HAP-1 (cell line): ENCODE data around the gene GLYAT.

Experiments used
- DNase-seq, 2 experiments: peaks; one replicate each; pipeline ENCODE4 v3.0.0-alpha.2; 2016 to 2020; ENCODE audit warnings: low spot score in 2 of 2
- H3K27me3 ChIP-seq: fragments of 250-450 bp; sonication (Bioruptor Pico); 2 replicates; pipeline ENCODE4 v1.5.1; 2020; ENCODE audit warnings: low read depth, mild to moderate bottlenecking, moderate library complexity
- H3K36me3 ChIP-seq: fragments of 250-450 bp; sonication (Bioruptor Pico); replicated peaks from 2 replicates; pipeline ENCODE4 v1.5.1; 2020; ENCODE audit warnings: mild to moderate bottlenecking
- H3K4me1 ChIP-seq: fragments of 250-450 bp; sonication (Bioruptor Pico); 2 replicates; pipeline ENCODE4 v1.5.1; 2020; ENCODE audit warnings: mild to moderate bottlenecking
- H3K4me3 ChIP-seq: fragments of 250-450 bp; sonication (Bioruptor Pico); 2 replicates; pipeline ENCODE4 v1.5.1; 2020; ENCODE audit warnings: mild to moderate bottlenecking, moderate library complexity
- H3K9me3 ChIP-seq: fragments of 250-450 bp; sonication (Bioruptor Pico); 2 replicates; pipeline ENCODE4 v1.5.1; 2020; ENCODE audit warnings: mild to moderate bottlenecking, moderate library complexity
- in situ Hi-C: fragments of 300-500 bp; cut with MboI; formaldehyde crosslinking; loops from 3 replicates; pipeline ENCODE4 v1.14.3; 2020; ENCODE audit warnings: low sequenced_read_pairs, inconsistent platforms, mixed read lengths

Gene GLYAT, protein sequence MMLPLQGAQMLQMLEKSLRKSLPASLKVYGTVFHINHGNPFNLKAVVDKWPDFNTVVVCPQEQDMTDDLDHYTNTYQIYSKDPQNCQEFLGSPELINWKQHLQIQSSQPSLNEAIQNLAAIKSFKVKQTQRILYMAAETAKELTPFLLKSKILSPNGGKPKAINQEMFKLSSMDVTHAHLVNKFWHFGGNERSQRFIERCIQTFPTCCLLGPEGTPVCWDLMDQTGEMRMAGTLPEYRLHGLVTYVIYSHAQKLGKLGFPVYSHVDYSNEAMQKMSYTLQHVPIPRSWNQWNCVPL

DNA sequence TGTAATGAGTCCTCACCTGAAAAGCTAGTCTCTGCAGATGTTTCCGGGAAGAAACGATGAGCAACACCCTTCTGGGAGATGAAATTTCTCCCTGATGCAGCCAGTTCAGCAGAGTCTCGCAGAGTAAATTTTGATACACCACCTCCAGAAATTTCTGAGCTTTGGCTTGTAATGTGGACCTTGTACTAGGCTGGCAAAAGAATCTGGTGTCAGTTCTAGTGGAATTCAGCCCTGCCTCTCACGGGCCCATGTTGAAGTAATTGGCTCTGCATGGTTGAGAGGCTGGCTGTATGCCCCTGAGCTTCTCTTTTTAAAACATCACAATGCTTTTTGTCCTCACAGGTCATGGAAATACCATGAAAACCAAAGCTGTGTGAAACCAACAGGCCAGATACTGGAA lies at the start of gene GLYAT:
Gene GLYAT, minus strand, starts transcription at position 125 of the 400 bp plus-strand sequence. CDS start 7,447 bp downstream, outside the sequence.
- DNase-seq = no peak

DNA sequence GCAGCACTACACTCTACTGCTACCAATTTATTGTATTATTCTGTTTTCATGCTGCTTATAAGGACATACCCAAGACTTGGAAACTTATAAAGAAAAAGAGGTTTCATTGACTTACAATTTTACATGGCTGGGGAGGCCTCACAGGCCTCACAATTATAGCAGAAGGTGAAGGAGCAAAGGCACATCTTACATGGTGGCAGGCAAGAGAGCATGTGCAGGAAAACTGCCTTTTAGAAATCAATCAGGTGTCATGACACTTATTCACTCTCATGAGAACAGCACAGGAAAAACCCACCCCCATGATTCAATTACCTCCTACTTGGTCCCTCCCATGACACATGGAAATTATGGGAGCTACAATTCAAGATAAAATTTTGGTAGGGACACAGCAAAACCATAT lies 49.6 kb upstream of the GLYAT start:
- Histone ChIP-seq H3K4me1 (no peaks in the 10 kb centered on the region), H3K27me3 (no peaks in the 10 kb centered on the region), H3K9me3 (no peaks in the 10 kb centered on the region), H3K36me3 (no peaks in the 10 kb centered on the region), H3K4me3 (no peak overlapping the region)
- in situ Hi-C loops = loop anchor here (10.0 kb wide), 1 partner anchor 107 kb away; no protein-coding TSS in a partner anchor
- DNase-seq = no peak

More for the DNA sequence above, at the start of gene GLYAT:
- Histone ChIP-seq H3K27me3 (no peaks in the 10 kb centered on the region), H3K9me3 (no peaks in the 10 kb centered on the region), H3K4me1 (no peaks in the 10 kb centered on the region), H3K36me3 (no peaks in the 10 kb centered on the region), H3K4me3 (no peak within 1 kb of the TSS)
- in situ Hi-C loops = no loop called here

DNA sequence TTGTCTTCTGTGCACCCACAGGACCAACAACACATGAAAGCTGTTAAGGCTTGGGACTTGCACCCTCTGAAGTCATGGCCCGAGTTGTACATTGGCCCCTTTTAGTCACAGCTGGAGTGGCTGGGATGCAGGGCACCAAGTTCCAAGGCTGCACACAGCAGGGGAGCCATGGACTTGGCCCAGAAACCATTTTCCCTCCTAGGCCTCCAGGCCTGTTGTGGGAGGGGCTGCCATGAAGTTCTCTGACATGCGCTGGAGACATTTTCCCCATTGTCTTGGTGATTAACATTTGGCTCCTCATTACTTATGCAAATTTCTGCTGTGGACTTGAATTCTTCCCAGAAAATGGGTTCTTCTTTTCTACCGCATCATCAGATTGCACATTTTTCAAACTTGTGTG lies 48.8 kb upstream of the GLYAT start:
- DNase-seq = no peak
- no peaks in the 10 kb centered on the region for H3K27me3 ChIP-seq
- H3K9me3 ChIP-seq = no peaks in the 10 kb centered on the region
- H3K4me3 ChIP-seq = no peak overlapping the region
- in situ Hi-C loops = loop anchor here (10.0 kb wide), 1 partner anchor 106 kb away; no protein-coding TSS in a partner anchor
- H3K4me1 ChIP-seq = no peaks in the 10 kb centered on the region
- no peaks in the 10 kb centered on the region for H3K36me3 ChIP-seq

DNA sequence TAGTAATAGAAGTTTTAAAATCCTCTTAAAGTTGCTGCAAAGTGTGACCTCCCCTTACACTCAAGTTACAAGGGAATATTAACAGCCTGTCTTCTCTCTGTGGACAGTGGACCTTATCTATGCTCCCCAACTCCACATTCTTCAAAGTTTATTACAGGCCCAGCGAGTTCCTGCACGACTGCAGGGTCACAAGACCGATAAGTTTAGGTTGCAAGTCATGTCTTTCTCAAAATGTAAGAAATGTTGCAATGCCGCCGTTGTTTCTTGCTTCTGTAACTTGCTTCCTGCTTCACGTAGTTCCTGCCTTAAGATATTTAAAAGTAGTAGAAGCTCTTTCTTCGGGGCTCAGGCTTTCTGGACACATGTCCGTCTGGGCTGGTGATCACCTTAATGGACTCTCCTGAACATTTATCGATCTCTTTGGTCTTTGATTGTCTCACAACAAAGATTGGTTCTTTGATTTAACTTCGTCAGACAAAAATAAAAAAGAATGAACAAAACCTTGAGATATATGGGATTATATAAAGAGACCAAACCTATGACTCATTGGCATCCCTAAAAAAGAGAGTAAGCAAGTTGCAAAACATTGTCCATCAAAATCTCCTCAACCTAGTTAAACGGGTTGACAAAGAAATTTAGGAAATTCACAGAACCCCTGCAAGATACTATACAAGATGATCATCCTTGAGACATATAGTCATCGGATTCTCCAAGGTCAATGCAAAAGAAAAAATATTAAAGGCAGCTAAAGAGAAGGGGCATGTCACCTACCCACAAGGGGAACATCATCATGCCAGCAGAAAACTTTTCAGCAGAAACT lies 45.4 kb upstream of the GLYAT start:
- no peak for DNase-seq
- Histone ChIP-seq H3K36me3 (no peaks in the 10 kb centered on the region), H3K4me1 (no peaks in the 10 kb centered on the region), H3K27me3 (no peaks in the 10 kb centered on the region), H3K9me3 (no peaks in the 10 kb centered on the region), H3K4me3 (no peak overlapping the region)
- in situ Hi-C loops = no loop called here

DNA sequence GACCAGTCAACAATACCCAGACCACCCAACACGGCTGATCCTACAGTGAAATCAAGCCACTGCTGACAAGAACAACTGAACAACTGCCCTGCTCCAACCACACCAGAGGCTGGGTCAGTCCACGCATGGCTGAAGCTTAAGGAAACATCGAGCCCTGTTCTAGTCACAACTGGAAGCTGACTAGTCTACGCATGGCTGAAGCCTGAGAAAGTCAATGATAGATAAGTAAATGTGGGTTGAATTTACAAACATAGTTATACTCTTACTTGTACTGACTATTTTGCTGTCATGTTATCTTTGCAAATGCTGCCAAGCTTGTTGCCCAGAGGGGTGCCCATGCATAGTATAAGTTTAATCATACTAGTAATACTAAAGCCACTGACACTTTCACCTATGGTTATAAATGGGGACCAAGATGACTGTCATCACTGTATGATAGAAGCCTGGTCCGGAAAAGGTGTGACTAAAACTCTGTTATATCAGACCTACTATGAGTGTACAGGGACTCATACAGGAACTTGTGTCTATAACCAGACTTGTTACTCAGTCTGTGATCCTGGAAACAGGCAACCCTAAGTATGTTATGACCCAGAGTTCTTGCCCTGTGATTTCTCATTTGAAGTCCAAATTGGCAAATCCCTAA lies 43.4 kb upstream of the GLYAT start:
- DNase-seq = no peak
- Histone ChIP-seq H3K9me3 (no peaks in the 10 kb centered on the region), H3K27me3 (no peaks in the 10 kb centered on the region), H3K4me3 (no peak overlapping the region), H3K4me1 (no peaks in the 10 kb centered on the region), H3K36me3 (no peaks in the 10 kb centered on the region)
- in situ Hi-C loops = no loop called here

DNA sequence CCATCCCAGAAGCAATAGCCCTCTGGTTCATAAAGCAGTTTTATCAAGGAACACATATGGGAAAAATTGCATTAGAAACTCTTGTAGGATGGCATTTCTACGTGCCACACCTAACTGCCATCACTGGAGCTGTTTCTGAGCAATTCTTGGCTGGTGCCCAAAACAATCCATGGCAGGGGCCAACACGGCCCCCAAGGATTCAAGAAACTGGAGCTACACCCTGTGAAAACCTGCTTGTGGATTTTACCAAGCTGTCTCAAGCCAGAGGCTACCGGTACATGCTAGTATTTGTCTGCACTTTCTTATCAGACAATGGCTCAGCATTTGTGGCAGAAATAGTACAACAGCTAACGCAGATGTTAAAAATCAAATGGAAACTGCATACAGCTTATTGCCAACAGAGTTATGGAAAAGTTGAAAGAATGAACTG lies 42.4 kb upstream of the GLYAT start:
- in situ Hi-C loops = no loop called here
- Histone ChIP-seq H3K4me3 (no peak overlapping the region), H3K36me3 (no peaks in the 10 kb centered on the region), H3K27me3 (no peaks in the 10 kb centered on the region), H3K4me1 (no peaks in the 10 kb centered on the region), H3K9me3 (no peaks in the 10 kb centered on the region)
- DNase-seq = no peak

DNA sequence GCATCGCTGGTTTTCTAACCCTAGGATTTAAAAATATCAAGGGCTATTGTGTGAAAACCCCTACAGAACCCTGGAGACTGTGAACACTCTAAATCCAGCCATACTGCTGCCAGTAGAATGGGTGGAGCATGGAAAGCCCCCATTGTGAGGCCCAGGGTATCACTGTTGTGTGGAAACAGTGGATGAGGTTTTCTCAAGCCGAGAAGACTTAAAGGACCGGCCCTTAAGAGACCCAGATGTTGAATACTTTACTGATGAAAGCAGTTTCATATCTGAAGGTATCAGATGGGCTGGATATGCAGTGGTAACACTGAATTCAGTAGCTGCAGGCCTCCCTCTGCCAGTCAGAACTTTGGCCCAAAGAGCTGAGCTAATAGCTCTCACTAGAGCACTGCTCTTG lies 41.6 kb upstream of the GLYAT start:
- Histone ChIP-seq H3K4me1 (no peaks in the 10 kb centered on the region), H3K36me3 (no peaks in the 10 kb centered on the region), H3K27me3 (no peaks in the 10 kb centered on the region), H3K9me3 (no peaks in the 10 kb centered on the region), H3K4me3 (no peak overlapping the region)
- no peak for DNase-seq
- in situ Hi-C loops = no loop called here

DNA sequence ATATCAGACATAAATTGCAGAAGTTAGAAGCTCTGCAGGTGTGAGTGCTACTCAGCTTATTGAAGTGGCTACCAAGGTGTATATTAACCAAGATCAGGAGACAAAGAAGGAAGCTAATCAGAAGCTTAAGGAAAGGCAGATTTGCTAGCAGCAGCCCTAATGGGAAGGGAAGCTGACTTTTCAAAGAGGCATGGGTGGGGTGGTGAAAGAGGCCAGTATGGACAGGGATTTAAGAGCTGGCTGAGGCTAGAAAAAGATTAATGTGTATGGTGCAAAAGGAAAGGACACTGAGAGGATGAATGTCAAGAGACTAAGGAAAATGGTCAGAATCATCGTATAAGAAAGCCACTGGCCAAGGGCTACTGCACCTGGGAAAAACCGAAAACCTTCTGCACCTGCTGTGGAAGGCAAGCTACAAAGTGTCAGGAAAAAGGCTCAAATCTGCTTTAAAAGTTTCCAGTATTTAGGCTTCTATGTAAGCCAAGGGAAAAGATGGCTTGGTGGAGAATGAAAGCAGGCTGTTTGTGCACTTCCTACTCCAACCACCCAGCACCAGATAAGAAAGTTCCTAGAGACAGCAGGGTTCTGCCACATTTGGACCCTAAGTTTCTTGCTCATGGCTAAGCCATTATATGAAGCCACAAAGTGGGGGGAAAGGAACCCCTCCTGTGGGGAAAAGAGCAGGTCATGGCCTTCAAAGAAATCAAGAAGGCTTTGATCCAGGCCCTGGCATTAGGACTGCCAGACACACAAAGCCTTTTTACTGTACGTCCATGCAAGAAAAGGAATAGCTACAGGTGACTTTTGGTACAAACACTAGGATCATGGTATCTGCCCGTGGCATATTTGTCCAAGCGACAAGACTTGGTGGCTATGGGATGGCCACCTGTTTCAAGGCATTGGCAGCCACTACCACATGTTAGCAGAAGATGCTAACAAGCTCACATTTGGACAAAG lies 40.9 kb upstream of the GLYAT start:
- Histone ChIP-seq H3K36me3 (no peaks in the 10 kb centered on the region), H3K27me3 (no peaks in the 10 kb centered on the region), H3K4me1 (no peaks in the 10 kb centered on the region), H3K4me3 (no peak overlapping the region), H3K9me3 (no peaks in the 10 kb centered on the region)
- in situ Hi-C loops = no loop called here
- no peak for DNase-seq

DNA sequence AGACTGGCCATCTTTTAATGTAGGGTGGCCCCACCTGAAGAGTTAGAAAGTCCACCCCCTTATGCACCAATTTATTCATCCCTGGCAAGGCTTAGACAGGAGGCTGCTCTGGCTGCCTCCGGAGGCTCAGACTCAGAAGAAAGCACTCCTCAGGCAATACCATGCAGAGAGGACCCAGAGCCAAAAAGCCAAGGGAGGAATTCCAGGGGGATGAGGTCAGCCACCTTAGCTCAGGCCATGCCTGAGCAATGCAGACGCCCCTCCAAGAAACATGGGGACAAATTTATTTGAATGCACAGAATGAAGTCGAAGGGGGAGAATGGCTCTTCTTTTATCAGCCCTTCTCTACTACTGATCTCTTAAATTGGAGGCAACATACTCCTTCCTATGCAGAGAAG lies 39.7 kb upstream of the GLYAT start:
- Histone ChIP-seq H3K27me3 (no peaks in the 10 kb centered on the region), H3K9me3 (no peaks in the 10 kb centered on the region), H3K4me3 (no peak overlapping the region), H3K4me1 (no peaks in the 10 kb centered on the region), H3K36me3 (no peaks in the 10 kb centered on the region)
- DNase-seq = no peak
- in situ Hi-C loops = no loop called here

DNA sequence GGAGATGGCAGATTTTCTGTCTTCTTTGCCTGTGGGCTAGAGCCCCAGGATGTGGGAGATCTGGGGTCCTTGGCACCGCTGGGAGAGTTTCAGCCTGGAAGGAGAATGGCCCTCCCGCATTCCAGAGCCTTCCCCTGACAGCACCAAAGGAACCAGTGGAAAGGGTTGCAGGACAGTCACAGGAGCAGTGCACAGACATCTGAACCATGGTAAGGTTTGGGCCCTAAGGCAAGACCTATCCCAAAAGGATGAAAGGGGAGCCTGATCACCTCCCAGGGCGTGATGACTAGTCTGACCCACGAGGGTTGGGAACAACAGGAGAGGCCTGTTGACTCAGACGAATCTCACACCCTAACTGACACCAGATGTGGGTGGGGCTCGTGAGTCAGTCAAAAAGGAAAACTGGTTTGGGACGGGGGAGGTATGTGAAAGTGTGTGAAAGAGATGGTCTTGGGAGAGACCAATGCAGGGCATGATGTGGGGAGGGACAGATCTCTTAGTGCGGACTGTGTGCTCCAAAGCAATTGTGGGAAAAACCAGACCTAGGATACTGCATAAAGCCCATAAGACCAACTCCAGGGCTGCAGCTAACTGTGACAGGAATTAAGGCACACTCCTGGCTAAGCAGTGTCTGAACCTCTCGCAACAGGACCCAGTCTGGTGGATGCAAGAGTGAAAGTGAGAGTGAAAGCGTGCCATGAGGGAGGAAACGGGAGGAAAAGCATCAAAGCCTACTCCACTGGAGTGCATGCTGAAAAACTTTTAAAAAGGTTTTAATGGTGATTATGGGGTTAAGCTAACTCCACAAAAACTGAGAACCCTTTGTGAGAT lies 39.1 kb upstream of the GLYAT start:
- Histone ChIP-seq H3K4me1 (no peaks in the 10 kb centered on the region), H3K27me3 (no peaks in the 10 kb centered on the region), H3K9me3 (no peaks in the 10 kb centered on the region), H3K4me3 (no peak overlapping the region), H3K36me3 (no peaks in the 10 kb centered on the region)
- DNase-seq = no peak
- in situ Hi-C loops = no loop called here

DNA sequence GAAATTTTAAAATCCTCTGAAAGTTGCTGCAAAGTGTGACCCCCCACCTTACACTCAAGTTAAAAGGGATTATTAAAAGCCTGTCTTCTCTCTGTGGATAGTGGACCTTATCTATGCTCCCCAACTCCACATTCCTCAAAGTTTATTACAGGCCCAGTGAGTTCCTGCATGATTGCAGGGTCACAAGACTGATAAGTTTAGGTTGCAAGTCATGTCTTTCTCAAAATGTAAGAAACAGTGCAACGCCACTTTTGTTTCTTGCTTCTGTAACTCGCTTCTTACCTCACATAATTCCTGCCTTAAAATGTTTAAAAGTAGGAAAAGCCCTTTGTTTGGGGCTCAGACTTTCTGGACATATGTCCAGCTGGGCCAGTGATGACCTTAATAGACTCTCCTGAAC lies 38.4 kb upstream of the GLYAT start:
- in situ Hi-C loops = no loop called here
- Histone ChIP-seq H3K27me3 (no peaks in the 10 kb centered on the region), H3K4me1 (no peaks in the 10 kb centered on the region), H3K9me3 (no peaks in the 10 kb centered on the region), H3K36me3 (no peaks in the 10 kb centered on the region), H3K4me3 (no peak overlapping the region)
- DNase-seq = no peak

DNA sequence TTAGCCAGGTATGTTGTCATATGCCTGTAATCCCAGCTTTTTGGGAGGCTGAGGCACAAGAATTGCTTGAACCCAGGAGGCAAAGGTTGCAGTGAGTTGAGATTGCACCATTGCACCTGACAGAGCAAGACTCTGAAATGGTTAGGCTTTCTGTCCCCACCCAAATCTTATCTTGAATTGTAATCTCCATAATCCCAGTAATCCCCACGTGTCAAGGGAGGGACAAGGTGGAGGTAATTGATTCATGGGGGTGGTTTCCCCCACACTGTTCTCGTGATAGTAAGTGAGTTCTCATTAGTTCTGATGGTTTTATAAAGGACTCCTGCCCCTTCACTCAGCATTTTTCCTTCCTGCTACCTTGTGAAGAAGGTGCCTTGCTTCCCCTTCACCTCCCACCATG lies 37.6 kb upstream of the GLYAT start:
- in situ Hi-C loops = no loop called here
- no peak for DNase-seq

More for the DNA sequence above, 37.6 kb upstream of the GLYAT start:
- Histone ChIP-seq H3K36me3 (no peaks in the 10 kb centered on the region), H3K27me3 (no peaks in the 10 kb centered on the region), H3K9me3 (no peaks in the 10 kb centered on the region), H3K4me1 (no peaks in the 10 kb centered on the region), H3K4me3 (no peak overlapping the region)
